GM21526 (cell line): ENCODE data around the gene C5orf22.
"Not testable (repeated sequence)": the region's sequence is repeated elsewhere in the genome, so short reads cannot be mapped to it uniquely, and the experiment has no call there.

Source experiments
- ATAC-seq: cut with Tn5 transposase; IDR thresholded peaks from one replicate; pipeline ENCODE4 v1.9.1; 2021; ENCODE audit warnings: moderate library complexity; ENCODE audit not compliant: unreplicated experiment, low FRiP score

Gene C5orf22

GRCh38 chr5:31598640-31599611 lies 66.8 kb downstream of the C5orf22 start:
- ATAC-seq: no peak

GRCh38 chr5:31602305-31602704 lies 70.2 kb downstream of the C5orf22 start:
- ATAC-seq: not testable (repeated sequence)

- no peak for ATAC-seq
Observed at GRCh38 chr5:31604240-31604639, 72.1 kb downstream of the C5orf22 start.

GRCh38 chr5:31604644-31605043 lies 72.5 kb downstream of the C5orf22 start:
- ATAC-seq: no peak
